ENCODE results near the gene ADM5. TPM values are rescaled to one million over a fixed set of nuclear protein-coding genes. Genes with fewer than 3 reads are reported as not detected.

ADM5 gene
- total RNA-seq, 1 experiment from 2014 or later, result 13.5 TPM

GRCh38 chr19:49651820-49652550 is 37.4 kb upstream of the ADM5 start:
- H3K4me1 Mint-ChIP-seq, result peaks cover 12 to 13% of the 10 kb centered on the region in 2 experiments

More at GRCh38 chr19:49651820-49652550, 37.4 kb upstream of the ADM5 start:
- Histone ChIP-seq H3K27me3 (ENCODE audit: insufficient read depth, low read length) (no peaks in the 10 kb centered on the region), H2AFZ (ENCODE audit: low read length) (no peak overlapping the region), H4K20me1 (ENCODE audit: control insufficient read depth, insufficient read depth, insufficient read length) (no peaks in the 10 kb centered on the region), H2BK20ac (ENCODE audit: low read depth, low read length, poor library complexity, severe bottlenecking) (no peak overlapping the region), H3K9me3 (ENCODE audit: control insufficient read depth, low read depth, low read length) (no peaks in the 10 kb centered on the region), H4K91ac (ENCODE audit: insufficient read length, low read depth, low read length) (no peak overlapping the region), H2AK5ac (ENCODE audit: insufficient read length, low read length) (no peak overlapping the region), H3K18ac (ENCODE audit: insufficient read length, low read depth, low read length) (no peak overlapping the region), H2BK5ac (ENCODE audit: insufficient read length, low read length) (no peak overlapping the region), H3K4me2 (ENCODE audit: insufficient read depth, insufficient read length, low read length) (no peak overlapping the region), H3K23ac (ENCODE audit: insufficient read length, low read depth, low read length) (no peak overlapping the region), H2BK120ac (ENCODE audit: low read depth, low read length, poor library complexity, severe bottlenecking) (no peak overlapping the region), H2BK15ac (ENCODE audit: low read depth, low read length) (no peak overlapping the region), H3K14ac (ENCODE audit: insufficient read depth, low read length) (no peak overlapping the region), H3T11ph (ENCODE audit: low read length) (no peak overlapping the region), H3K4me1 (ENCODE audit: insufficient read depth, low read length) (no peaks in the 10 kb centered on the region), H4K8ac (replicated peaks; ENCODE audit: insufficient read length, low read depth, low read length) (no peak overlapping the region), H3K79me2 (ENCODE audit: insufficient read depth, low read length) (no peaks in the 10 kb centered on the region), H3K9ac (ENCODE audit: extremely low read depth, insufficient read length, low read length) (no peak overlapping the region), H3K79me1 (ENCODE audit: insufficient read depth, low read depth, low read length, poor library complexity, severe bottlenecking) (no peaks in the 10 kb centered on the region), H4K5ac (ENCODE audit: insufficient read length, low read depth, low read length) (no peak overlapping the region), H3K27ac (ENCODE audit: insufficient read length, low read depth, low read length) (no peak overlapping the region), H3K23me2 (ENCODE audit: insufficient read length, low read depth, low read length, poor library complexity, severe bottlenecking) (no peaks in the 10 kb centered on the region), H3K4ac (ENCODE audit: low read depth, low read length) (no peak overlapping the region), H3K56ac (ENCODE audit: insufficient read length, low read depth, low read length) (no peak overlapping the region), H2BK12ac (ENCODE audit: insufficient read length, low read depth, low read length) (no peak overlapping the region)
- no peak overlapping the region for H3K4me3 Mint-ChIP-seq
- WGBS (ENCODE audit: extremely low coverage, insufficient read length, low lambda C conversion rate), result no CpG with 5 or more reads among the region's 110 CpGs
- DNase-seq, result no peak
- H3K36me3 Mint-ChIP-seq (ENCODE audit: insufficient read depth in 1 of 3, low read depth in 3 of 3), result peaks cover 20 to 76% (median 69%) of the 10 kb centered on the region in 3 experiments
- no peaks in the 10 kb centered on the region; a peak in 1 of 5 replicates for H3K9me3 Mint-ChIP-seq
- no peak for TF ChIP-seq CTCF (conservative IDR thresholded peaks at IDR 0.05)
- no peak overlapping the region for H3K27ac Mint-ChIP-seq
- H3K27me3 Mint-ChIP-seq (ENCODE audit: low read depth), result no peaks in the 10 kb centered on the region

Data from H9 (cell line).